HG03460 (cell line): ENCODE measurements around the gene DDX24.
A peak's percentile ranks its signal among the peaks of the same experiment; 100 is the strongest.

Experiments
- ATAC-seq: cut with Tn5 transposase; IDR thresholded peaks from one replicate; pipeline ENCODE4 v1.9.1; 2021; ENCODE audit not compliant: unreplicated experiment

The DDX24 gene

GRCh38 chr14:94080621-94081385, at the start of gene DDX24, which contains the start of gene IFI27L1:
Gene DDX24, minus strand, starts transcription at chr14:94081202. Its CDS starts 1,460 bp downstream, at chr14:94079742.
Gene IFI27L1, plus strand, starts transcription at chr14:94081310. Its CDS starts 15,628 bp downstream, at chr14:94096938.
- peak; percentile 97 for ATAC-seq

GRCh38 chr14:94129758-94130414, 48.9 kb upstream of the DDX24 start:
- ATAC-seq = no peak

DNA sequence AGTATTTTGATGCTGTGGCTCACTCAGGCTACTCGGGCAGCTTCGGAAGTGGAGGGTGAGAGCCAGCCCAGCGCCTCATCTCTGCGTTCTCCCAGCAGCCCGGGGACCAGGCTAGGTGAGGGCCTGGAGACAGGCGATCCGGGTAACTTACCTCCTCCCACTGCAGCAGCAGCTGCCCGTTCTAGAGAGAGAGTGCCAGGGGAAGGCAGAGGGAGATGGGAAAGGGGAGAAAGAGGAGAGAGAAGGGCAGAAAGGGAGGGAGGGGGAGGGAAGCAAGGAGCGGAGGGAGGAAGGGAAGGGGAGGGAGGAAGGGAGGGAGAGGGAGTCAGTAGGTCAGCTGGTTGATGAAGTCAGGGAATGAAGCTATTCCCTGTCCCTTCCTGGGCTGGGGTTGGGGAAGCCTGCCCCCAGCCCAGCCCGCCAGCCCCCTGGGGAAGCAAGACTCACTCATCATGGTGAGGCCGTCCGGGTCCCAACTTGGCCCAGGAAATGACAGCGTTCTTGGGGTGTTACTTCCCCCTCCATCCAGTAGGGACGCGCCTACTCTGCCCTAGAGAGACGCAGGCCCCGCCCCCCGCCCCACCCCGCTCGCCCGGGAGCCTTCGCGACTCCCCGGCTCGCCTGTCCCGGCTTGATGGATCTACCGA, 48.2 kb upstream of the DDX24 start, which contains the start of gene IFI27L2:
IFI27L2 (minus strand) TSS at position 494 of the 647 bp plus-strand sequence; CDS start at position 454, 40 bp downstream.
- peak; percentile 98 for ATAC-seq

DNA sequence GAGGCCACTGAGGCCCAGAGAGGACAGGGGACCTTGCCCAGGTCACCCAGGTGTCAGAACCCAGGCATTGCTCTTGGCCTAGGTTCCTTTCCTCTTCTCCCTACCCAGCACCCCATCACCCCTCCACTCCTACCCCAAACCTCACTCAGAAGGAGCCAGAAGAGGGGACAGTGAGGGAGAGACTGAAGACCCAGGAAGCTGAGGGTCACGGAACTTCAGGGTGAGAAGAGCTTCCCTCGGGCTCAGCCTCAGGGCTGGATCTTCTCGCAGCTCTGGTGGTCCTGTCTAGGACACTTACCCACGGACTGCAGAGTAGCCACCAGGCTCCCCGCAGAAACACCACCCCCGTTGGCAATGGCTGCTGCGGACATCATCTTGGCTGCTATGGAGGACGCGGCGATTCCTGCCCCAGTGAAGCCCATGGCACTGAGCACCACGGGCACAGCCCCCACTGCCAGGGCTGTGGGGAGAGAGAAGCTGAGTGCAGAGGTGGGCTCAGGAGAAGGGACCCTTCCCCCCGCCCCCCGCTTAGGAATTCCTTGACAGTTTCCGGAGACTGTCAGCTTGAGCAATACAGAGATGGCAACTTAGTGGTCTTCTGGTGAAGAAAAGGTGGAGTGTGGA, 47.3 kb upstream of the DDX24 start:
- no peak for ATAC-seq

GRCh38 chr14:94127330-94127729, 46.3 kb upstream of the DDX24 start:
- ATAC-seq = no peak

DNA sequence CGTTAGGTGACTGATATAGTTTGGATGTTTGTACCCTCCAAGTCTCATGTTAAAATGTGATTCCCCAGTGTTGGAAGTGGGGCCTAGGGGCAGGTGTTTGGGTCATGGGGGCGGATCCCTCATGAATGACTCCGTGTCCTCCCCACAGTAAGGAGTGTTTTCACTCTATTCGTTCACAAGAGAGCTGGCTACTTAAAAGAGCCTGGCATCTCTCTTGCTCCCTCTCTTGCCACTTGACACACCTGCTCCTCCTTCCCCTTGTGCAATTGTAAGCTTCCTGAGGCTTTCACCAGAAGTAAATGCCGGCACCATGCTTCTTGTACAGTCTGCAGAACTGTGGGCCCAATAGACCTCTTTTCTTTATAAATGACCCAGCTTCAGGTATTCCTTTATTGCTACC, 45.8 kb upstream of the DDX24 start:
- ATAC-seq = no peak

- ATAC-seq = no peak
Observed at GRCh38 chr14:94126419-94126677, 45.3 kb upstream of the DDX24 start.

DNA sequence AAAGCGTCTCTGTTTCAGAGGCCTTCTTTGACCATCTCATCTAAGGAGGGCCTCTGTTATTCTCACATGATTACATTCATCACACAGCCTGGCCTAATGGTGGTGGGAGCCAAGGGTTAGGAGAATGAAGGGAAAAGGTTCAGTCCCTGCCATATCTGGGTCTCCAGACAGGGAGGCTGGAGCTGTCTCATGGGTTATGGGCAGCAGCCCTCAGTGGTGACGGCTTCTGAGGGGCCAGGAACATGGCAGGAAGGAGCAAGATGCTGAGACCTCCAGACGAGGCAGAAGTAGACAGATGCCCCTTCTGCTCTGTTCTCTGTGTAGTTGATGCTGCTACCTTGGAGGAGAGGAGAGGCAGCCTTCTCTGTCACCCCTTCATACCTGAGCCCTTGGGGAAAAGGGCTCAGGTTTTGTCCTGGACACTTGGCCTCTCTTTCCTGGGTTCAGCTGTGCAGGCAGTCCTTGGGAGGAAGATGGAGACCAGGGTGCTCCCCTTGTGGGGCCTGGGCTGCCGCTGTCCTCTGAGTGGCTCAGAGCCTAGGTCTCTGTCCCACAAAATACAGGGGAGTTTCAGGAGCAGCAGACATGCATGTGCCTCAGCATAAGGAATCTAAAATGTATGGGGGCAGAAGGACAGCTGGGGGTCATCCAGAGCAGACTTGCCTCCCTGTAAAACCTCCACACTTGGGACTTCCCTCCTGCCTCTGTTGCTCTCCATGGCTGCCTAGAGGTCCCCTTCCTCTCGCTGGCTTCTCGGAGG, 44.8 kb upstream of the DDX24 start:
- no peak for ATAC-seq

GRCh38 chr14:94124582-94125377, 43.8 kb upstream of the DDX24 start:
- no peak for ATAC-seq

- ATAC-seq = no peak
Observed at GRCh38 chr14:94123868-94124267, 42.9 kb upstream of the DDX24 start.

GRCh38 chr14:94123296-94123695, 42.3 kb upstream of the DDX24 start:
- no peak for ATAC-seq

GRCh38 chr14:94122438-94122837, 41.4 kb upstream of the DDX24 start:
- ATAC-seq = no peak

DNA sequence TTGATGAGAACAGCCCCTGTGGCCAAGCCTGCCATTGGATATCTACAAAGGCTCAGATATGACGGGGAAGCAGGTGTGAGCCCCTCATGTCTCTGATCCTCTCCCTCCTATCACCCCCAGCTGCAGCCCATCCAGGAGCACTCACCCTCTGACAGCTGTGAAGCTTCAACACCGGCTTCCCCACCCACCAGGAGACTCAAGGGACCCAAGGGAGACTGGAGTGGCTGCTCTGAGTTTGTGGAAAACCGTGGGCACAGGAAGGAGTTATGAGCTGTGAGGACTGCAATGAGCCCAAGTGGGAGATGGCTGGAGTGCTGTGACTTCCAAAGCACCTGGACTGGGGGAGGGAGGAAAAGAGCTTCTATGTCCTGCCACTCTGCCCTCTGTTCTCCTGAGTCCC, 40.5 kb upstream of the DDX24 start:
- no peak for ATAC-seq

GRCh38 chr14:94120667-94121340, 39.8 kb upstream of the DDX24 start:
- ATAC-seq = no peak

GRCh38 chr14:94119071-94119470, 38.1 kb upstream of the DDX24 start:
- ATAC-seq = no peak

DNA sequence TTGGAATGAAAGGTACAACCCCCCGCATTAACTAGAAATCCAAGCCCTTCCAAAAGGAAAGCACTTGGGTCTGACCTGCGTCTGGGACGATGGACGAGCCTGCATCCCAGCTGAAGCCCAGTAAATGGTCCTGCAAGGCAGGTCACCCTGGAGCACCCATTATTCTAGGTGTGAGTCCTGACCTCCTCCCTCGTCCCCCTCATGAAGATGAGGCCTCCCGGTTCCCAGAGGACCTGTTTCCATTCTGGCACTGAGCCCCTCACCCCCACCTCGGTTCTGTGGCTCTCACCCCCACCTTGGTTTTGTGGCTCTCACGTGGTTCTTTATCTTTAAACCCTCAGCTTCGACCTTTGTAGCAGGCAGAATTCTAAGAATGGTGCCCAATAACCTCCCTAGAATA, 36.9 kb upstream of the DDX24 start:
- no peak for ATAC-seq

DNA sequence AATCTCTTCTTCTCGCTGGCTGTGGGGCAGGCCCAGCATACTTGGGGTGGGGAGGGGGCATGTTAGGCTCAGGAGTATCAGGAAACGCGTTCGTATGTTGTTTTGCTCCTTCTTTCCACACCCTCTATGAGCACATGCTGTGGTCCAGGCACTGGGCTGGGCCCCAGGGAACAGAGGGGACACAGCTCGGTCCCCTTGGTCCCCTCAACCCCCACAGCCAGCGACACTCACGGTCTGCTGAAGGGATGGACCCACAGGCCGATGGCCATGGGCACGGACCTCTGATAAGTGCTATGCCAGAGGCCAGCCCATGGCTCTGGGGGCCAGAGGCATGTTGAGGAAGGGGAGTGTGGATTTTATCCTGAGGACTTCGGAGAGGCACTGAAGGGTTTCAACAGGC, 35.7 kb upstream of the DDX24 start:
- no peak for ATAC-seq

DNA sequence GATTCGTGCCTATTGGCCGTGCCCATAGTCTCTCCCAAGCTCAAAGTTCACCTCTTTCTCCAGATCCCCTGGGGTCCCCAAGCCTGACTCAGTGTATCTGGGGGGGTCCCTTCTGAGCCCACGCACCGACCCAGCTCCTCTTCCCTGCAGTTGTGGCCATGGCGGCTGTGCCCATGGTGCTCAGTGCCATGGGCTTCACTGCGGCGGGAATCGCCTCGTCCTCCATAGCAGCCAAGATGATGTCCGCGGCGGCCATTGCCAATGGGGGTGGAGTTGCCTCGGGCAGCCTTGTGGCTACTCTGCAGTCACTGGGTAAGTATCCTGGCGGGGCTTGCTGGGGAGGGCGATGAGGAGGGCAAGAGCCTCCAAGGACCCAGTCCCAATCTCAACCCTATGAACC, 34.6 kb upstream of the DDX24 start:
- ATAC-seq = no peak

DNA sequence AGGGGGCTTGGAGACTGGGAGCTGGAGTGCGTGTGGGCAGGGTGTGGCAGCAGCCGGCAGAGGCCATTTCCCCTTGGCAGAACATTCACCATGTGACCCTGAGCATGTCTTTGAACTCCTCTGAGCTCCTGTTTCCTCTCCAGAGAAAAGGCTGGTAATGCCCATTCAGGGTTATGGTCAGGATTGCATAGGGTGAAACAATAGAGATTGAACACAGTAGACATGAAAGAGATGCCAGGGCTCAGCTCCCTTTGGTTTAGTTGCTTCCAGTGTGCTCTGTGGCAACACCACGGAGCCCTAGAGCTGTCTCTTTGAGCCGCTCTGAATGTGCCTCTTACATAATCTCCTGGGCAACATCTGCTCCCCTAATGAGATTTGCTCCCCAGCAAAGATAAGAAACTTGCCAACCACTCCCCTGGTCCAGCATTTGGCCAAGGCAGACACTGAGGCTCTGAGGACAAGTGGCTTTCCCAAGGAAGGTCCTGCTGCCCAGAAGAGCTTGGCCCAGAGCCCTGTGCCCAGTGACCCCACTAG, 34.1 kb upstream of the DDX24 start:
- no peak for ATAC-seq
